HG03097 (cell line): ENCODE measurements around the gene ANKRD13D.

Experiments
- ATAC-seq: cut with Tn5 transposase; IDR thresholded peaks from one replicate; pipeline ENCODE4 v1.9.1; 2021; ENCODE audit not compliant: unreplicated experiment, low FRiP score

The ANKRD13D gene

GRCh38 chr11:67284811-67285540 is 4.1 kb upstream of the ANKRD13D start:
- no peak for ATAC-seq

DNA sequence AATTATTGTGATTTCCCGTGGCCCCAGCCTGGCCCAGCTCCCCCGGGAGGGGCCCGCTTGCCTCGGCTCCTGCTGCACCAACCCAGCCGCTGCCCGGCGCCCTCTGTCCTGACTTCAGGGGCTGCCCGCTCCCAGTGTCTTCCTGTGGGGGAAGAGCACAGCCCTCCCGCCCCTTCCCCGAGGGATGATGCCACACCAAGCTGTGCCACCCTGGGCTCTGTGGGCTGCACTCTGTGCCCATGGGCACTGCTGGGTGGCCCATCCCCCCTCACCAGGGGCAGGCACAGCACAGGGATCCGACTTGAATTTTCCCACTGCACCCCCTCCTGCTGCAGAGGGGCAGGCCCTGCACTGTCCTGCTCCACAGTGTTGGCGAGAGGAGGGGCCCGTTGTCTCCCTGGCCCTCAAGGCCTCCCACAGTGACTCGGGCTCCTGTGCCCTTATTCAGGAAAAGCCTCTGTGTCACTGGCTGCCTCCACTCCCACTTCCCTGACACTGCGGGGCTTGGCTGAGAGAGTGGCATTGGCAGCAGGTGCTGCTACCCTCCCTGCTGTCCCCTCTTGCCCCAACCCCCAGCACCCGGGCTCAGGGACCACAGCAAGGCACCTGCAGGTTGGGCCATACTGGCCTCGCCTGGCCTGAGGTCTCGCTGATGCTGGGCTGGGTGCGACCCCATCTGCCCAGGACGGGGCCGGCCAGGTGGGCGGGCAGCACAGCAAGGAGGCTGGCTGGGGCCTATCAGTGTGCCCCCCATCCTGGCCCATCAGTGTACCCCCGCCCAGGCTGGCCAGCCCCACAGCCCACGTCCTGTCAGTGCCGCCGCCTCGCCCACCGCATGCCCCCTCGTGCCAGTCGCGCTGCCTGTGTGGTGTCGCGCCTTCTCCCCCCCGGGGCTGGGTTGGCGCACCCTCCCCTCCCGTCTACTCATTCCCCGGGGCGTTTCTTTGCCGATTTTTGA is 3.3 kb upstream of the ANKRD13D start:
- no peak for ATAC-seq

DNA sequence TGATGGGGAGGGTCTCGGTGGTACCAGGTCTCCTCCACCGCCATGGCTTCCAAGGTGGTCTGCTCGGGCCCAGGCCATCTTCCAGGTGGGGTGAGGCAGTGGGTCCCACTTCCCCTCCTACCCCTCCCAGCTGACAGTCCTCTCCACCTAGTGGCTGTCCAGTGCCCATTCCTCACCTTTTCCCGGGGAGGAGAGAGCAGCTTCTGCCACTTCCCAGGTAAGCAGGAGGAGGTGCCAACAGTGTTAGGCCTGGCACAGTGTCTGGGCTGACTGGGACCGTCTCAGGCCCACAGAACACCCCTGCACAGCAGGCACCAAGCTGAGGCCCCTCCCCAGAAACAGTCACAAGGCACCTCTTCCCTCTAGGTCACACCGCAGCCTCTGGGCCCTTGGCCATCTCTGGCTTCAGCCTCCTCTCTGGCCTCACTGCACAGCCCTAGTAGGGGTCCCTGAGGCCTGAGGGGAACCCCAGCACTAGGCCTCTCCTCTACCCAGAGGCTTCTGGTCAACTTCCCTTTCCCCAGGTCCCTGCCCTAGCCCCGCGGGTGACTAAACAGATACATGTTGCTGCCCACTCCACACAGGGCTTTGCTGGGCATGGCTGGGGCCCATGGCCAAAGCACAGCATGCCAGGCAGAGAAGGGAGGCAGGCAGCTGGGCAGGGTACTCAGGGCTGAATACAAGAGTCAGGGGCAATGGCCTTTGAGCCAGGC is 2.3 kb upstream of the ANKRD13D start:
- ATAC-seq = no peak

DNA sequence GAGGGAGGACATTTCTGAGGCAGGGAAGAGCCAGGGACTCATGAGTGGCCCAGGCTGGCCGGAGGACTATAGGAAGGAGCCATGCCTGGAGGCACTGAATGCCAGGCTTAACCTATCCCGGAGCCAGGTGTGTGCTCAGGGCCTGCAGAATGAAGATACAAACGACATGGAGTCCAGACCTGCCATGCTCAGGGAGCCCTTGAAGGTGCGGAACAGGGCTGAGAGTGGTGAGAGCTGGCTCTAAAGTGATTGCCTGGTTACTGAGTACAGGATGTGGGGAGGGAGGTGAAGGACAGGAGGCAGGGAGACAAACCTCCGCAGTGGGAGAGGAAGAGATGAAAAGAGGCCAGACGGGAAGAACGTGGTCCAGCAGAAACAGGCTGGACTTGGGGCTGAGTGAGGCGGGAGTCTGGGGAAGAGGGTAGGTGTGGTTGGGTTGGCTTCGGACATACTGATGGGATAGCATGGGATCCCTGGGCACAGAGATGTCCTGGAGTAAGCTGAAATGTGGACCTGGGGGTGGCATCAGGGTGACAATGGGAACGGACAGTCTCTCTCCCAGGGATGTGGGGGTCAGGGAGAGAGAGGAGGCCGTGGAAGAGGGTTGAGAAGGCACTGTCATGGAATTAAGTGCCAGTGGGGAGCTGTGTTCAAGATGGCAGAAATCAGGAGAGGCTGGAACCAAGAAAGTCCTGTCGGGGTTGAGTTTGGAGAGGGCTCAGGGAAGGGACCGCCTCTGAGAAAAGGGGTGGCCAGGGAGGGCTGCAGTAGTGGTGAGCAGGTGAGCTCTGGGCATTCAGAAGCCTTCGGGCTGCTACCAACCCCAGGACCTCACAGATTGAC is 1.5 kb upstream of the ANKRD13D start:
- no peak for ATAC-seq

DNA sequence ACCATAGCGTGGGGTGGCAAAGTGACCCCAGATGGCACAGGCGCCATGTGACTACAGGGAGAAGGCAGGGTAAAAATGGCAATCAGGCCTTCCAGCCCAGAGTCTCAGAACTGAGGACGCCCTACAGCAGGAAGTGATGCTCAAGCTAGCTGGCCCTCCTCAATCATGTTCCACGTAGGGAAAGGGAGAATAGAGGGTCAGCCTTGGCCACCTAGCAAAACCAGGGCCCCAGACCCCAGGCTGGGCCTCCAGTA is 978 bp upstream of the ANKRD13D start:
- ATAC-seq = no peak

- ATAC-seq = peak; percentile 62
These were observed 464 bp upstream of the ANKRD13D start for GRCh38 chr11:67288452-67289225.

GRCh38 chr11:67289651-67290479 is 762 bp downstream of the ANKRD13D start:
- ATAC-seq = no peak

DNA sequence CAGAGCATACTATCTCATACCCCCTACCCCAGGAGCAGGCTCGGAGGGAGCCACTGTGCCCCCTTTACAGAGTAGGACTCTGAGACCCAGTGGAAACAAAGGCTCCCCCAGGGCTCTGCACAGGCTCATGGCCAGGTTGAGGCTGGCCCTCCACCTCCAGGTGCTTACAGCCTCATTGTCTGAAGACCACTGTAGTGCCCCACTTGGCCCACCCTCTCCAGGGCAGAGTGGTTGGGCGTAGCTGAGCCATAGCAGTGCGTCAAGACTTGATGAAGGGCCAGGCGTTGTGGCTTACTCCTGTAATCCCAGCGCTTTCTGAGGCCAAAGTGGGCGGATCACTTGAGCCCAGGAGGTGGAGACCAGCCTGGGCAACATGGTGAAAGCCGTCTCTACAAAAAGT is 1.7 kb downstream of the ANKRD13D start:
- ATAC-seq = no peak

DNA sequence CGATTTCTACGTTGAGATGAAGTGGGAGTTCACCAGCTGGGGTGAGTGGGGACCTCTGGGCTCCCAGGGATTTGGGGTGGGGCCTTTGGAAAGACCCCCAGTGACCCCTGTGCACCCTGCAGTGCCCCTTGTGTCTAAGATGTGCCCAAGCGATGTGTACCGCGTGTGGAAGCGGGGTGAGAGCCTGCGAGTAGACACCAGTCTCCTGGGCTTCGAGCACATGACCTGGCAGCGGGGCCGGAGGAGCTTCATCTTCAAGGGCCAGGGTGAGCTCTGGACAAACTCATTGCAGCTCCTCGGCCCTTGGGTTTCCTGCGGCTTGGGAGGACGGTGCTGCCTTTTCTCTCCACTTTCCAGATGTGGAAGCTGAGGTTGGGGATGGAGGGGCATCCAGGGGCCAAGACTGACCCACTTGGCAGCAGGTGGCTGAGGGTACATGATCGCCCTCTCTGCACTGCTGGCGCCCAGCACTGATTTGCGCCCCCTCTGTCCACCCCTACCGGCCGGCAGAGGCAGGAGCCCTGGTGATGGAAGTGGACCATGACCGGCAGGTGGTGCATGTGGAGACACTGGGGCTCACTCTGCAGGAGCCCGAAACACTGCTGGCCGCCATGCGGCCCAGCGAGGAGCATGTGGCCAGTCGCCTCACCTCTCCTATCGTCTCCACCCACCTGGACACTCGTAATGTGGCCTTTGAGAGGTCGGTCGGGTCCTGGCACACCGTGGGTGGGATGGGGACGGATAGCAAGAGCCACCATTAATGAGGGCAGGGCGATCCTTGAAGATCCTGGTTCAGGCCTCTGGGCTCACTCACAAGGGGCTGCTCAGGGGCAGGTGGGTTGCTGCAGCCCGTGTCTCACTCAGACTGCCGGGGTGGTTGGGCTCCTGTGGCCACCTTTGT is 2.6 kb downstream of the ANKRD13D start:
- ATAC-seq = no peak

DNA sequence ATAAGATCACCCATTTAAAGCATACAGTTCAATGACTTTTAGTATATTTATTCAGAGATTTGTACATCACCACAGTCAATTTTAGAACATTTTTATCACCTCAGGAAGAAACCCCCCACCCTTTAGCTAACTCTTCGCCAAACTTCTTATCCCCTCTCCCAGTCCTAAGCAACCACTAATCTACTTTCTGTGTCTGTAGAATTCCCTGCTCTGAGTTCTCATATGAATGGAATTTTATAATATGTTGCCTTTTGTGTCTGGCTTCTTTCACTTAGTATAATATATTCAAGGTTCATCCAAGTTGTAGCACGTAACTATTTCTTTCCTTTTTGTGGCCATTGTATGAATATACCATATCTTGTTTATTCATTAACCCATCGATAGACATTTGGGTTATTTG is 3.6 kb downstream of the ANKRD13D start:
- ATAC-seq = no peak

DNA sequence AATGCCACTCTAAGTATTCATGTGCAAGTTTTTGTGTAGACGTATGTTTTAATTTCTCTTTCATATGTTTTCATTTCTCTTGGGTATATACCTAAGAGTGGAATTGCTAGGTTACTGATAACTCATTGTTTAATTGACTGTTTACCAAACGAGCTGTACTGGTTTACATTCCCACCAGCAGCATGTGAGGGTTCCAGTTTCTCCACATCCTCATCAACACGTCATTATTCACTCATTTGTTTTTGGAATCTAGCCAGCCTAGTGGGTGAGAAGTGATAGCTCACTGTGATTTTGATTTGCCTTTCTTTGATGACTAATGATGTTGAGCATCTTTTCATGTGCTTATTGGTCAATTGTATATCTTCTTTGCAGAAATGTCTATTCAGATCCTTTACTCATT is 4.0 kb downstream of the ANKRD13D start:
- ATAC-seq = no peak

DNA sequence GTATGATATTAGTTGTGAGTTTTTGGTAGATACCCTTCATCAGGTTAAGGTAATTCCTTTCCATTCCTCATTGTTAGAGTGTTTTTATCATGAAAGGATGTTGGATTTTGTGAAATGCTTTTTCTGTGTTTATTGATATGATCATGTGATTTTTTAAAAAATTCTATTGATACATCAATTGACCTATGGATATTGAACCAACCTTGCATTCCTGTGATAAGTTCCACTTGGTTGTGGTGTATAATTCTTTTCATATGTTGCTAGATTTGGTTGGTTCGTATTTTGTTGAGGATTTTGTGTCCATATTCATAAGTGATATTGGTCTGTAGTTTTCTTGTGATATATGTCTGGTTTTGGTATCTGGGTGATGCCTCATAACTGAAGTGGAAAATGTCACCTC is 6.7 kb downstream of the ANKRD13D start:
- ATAC-seq = no peak

GRCh38 chr11:67298786-67299185 is 9.7 kb downstream of the ANKRD13D start:
- ATAC-seq = no peak

DNA sequence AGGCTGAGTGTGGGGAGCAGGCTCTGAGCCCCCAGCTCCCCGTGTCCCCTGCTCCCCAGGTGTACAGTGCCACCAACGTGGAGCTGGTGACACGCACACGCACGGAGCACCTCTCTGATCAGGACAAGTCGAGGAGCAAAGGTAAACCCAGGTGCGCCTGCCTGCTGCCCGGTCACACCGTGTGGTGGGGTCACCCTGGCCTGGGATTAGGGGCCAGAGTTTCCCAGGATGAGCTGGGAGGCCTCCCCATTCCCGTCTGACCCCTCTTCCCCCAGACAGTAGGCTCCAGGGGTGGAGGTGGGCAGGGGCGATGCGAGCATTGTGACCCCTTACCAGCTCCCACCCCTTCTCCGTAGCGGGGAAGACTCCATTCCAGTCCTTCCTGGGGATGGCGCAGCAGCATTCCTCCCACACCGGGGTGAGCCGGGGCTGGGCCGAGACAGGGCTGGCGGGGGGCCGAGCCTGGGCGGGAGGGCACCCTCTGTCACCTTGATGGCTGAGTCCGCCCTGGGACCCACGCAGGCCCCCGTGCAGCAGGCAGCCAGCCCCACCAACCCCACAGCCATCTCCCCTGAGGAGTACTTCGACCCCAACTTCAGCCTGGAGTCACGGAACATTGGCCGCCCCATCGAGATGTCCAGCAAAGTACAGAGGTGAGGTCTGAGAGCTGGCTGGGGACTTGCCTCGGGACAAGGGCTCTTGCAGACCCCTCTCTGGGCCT is 10.5 kb downstream of the ANKRD13D start:
- no peak for ATAC-seq

DNA sequence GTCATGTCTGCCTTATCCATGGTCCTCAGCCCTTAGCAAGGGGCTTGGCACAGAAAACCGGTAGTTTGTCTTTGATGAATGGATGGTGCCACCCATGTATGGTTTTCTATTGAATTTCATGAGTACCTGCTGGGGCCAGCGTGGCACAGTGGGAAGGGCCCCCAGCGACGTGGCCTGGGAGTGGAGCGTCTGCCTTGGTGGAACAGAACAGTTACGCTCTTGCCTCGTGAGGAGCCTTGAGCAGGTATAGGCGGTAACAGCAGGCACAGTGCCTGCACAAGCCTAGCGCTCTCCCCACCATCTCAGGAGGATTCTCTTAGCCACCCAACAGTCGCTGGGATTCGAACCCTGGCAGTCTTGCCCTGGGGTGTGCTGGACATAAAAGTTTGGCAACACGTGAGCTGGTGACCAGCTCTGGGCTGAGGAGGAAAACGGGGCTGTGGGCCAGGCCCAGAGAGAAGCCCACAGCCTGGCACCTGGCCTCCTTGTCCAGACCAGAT is 11.2 kb downstream of the ANKRD13D start:
- no peak for ATAC-seq

DNA sequence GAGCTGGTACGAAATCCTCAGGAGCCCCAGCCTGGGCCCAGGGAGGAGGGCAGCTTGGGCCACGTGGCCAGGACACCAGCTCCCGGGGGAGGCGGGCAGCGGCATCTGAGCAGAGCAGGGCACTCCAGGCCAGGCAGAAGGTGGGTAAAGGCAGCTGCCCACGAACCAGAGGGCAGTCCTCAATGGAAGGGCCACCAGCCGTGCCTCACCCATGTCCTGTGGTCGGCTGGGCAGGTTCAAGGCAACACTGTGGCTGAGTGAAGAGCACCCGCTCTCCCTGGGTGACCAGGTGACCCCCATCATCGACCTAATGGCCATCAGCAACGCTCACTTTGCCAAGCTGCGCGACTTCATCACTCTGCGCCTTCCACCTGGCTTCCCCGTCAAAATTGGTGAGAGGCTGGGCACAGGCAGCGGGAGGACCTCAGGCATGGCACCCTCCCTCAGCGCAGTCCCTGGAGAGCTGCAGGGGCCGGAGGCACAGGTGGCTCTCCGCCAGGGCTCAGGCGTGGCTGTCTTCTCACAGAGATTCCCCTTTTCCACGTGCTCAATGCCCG is 11.7 kb downstream of the ANKRD13D start:
- ATAC-seq = no peak
